Stimulated activated CD4-positive, alpha-beta T cell treated with anti-CD3 and anti-CD28 coated beads, Interleukin-2, amount 100 ng/mL, for 4 hours (primary cell): ENCODE data around the gene RAI1.
A peak's percentile ranks its signal among the peaks of the same experiment; 100 is the strongest.

Experiments used
- DNase-seq: peaks from one replicate; pipeline ENCODE4 v3.0.0-alpha.2; 2020; ENCODE audit warnings: low read depth

Gene RAI1

DNA sequence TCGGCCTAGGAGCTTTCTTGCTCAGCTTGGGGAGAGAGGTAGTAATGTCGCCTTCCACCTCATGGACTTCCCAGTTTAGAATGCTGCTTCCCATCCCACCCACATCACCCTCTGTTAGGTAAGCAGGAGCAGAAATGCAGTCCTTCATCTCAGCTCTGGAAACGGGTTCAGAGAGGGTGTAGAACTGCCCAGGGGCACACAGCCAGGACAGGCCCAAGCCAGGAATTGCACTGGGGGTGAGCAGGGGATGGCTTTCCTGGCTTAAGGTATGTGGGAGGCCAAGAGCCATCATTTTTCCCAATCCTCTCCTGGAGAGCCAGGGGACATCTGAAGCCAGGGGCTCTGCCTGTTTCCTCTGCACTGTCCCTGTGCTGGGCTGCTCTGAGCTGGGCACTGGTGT lies 33.6 kb downstream of the RAI1 start:
- DNase-seq, result no peak

DNA sequence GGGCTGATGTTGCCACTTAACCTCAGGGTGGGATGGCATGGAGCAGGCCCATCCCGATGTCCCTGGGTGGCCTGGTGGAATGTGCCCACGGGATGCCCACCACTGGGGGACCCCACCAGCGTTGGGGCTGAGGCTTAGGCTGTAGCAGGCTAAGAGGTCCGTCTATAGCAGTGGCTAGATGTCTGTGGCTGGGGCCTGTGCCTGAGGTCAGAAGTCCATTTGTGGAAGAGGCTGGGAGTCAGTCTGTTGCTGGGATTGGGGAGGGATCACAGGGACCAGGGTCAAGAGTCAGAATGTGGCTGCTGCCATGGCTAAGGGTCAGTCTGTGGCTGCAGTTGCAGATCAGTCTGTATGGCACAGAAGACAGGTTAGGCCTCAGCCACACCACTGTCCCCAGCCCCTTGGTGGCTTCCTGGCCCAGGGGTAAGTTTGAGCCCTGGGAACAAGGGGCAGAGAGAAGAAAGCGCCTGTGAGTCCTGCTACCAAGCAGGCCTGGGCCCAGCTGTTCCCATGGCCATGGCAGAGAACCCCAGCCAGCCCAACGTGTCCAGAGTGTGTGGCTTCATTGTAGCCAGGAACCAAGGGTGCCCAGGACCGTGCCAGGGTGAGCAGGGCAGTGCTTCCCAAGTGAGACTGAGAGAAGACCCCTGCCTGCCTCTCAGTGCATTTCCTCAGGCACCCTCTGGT lies 35.7 kb downstream of the RAI1 start:
- DNase-seq, result no peak

DNA sequence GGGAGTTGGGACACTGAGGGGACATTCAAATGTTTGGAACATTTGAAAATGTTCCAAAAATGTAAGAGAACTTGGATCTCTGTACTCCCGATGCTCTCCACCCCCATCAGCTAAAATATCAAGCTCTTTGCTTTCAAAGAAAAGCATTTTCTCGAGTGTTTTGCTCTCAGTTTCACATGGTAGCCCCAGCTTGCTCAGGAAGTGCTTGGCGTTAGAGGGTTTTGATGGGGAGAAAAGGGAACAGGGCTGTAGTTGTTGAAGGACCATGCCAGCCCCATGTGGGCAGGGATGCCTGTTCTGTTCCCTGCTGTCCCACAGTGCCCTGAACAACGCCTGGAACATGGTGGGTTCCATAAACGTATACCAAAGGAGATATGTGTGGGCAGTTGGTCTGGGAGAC lies 37.0 kb downstream of the RAI1 start:
- no peak for DNase-seq

DNA sequence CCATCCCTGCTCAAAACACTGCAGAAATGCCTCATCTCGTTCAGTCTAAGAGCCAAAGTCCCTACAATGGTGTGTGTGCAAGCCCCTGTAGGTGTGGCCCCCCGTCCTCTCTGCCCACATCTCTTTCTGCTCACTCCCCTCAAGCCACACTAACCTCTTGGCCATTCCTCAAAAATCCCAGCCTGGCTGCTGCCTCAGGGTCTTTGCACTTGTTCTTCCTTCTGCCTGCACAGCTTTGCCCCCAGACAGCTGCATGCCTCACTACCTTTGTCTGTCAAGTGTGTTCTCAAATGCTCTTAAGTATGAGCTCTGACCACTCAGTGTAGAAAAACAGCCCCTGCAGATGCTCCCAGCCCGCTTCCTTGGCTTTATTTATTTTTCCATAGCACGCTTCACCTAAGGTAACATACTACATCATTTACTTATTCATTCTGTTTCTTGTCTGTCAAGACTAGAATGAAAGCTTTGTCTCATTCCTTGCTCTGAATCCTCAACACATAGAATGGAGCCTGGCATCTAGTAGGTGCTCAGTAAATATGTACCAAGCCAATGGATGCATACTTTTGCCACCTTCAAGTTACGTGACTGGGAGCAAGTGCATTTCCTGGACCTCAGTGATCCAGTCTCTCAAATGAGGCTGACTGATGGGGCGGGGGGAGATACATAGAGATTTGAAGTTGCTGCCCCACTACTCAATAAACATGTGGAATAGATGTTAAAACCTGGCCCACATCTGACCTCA lies 38.1 kb downstream of the RAI1 start:
- DNase-seq, result no peak

DNA sequence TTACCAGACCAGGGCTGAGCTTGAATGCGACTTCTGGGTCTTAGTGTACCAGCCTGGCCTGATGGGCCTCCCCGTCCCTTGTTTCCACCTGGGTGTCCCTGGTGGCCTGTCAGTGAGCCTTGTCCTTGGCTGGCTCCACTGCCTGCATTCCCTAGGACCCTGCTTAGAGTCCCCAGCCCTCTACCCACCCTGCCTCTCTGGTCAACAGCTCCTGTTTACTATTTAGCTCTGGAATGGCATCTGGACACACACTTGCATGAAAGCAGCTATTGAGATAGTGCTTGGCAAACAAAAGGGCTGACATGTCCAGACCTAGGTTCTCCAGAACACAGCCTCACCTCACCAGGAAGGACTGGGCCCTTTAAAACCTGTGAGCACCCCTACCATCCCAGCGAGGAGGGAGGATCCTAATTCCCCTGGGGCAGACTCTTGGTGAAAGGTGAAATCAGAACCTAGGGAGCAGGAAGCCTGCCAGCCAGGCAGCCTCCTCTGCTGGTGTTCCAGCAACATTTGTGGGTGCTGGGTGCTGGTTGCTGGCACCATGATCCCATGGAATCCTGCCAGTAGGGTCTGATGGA lies 38.8 kb downstream of the RAI1 start:
- no peak for DNase-seq

DNA sequence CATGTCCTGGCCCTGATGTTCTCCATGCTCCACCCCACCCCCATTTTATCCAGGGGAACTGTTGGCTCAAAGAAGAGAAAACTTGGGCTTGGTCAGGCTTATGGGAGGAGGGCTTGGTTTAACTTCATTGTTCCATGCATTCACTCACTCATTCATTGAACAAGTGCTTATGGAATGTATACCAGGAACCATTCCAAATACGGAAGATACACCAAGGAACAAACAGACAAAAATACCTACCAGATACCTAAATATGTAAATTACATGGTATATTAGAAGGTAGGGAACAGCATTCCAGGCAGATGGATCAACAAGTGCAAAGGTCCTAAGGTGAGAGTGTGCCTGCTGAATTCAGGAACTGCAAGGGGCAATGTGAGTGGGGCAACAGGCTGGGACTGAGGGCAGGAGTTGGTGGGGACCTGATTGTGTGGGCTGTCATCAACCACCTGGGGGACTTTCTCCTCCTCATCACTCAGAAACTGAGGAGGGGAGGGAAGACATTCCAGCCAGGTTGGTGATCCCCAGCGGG lies 39.9 kb downstream of the RAI1 start:
- DNase-seq, result no peak

DNA sequence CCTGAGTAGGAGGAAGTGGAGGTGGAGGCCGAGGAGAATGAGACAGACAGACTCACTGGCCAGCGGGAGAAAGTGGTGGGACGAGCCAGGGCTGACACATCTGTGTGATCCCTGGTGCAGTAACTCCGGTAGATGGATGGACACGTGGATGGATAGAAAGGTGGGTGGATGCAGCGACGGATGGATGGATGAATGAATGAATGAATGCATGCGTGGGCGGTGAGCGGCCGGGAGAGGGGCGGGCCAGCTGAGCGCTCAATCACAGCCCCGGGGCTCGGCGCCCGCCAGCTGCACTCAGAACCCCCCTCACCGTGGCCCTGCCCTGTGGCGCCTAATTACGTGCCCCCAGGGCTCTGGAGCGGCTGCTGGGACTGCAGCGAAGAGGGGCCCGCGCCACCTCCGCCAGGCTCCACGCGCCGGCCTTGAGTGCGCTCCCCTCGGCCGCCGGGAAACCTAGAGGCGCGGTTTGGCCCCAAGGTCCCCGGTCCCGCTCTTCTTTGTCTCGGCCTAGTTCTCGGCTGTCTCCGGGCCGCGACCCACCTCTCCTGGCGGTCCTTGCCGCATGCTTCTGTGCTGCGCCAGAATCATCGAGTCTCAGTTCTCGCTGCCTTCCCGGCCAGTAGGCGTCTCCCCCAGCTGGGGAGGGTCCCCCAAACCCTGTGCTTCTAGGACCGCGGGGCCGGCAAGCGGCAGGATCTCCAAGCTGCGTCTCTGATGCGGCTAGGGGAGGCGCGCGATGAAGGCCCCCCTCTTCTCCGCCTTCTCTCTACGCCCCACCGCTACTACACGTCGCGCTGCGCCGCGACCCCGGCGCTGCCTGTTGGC lies 41.0 kb downstream of the RAI1 start:
- no peak for DNase-seq

DNA sequence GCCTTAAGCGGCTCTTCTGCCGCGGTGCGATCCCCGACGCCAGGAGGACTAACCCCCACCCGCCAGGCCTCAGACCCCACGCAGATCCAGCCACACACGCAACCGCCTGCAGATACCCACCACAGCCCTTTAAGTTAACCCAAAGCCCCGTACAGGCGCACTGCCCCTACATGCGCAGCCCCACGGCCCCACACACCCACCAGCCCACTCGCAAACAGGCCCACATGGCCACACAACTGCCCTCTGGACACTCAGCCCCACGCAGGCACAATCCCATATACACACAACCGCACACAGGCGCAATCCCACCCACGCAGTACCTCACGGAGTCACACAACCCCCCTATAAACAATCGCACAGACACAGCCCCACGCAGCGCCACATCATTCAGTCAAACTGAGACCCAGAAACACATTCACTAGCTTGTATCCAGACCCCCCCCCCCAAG lies 41.7 kb downstream of the RAI1 start:
- DNase-seq, result no peak

DNA sequence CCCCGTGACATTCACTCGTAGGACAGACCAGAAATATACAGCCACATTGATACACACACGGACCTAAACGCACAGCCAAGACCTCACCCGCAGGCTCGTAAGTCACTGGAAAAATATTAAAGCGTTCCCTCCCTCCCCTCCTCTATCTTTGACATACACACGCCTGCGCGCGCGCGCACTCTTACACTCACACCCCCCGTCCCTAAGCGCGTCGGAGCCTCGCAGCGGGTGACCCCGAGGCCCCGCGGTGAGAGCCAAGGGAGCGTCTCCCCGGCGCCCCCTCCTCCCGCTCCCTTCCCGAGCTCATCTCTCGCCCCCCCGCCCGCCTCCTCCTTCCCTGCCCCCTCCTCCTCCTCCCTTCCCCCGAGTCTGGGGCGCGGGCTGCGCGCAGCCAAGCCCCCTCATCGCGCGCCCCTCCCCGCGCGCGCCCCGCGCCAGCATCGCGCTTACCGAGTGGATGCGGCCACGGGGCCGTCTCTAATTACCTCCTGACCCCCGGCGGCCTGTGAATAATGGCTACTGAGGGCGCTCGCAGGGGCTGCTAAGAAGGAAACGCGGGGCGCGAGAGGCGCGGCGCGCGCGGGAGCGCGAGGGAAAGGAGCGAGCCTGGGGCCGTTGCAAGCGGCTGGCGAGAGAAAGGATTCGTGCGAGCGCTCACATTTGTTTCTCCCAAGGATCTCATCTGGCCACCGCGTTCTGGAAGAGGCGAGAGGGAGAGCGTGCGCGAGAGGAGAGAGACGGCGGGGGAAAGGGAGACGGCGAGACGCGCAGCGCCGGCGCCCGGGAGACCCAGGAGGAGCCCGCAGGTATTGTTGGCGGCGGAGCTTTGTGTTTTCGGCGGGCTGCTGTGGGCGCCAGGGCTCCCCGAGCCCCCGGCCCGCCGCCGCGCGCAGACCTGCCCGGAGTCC lies 42.4 kb downstream of the RAI1 start:
- peak; percentile 13 for DNase-seq

DNA sequence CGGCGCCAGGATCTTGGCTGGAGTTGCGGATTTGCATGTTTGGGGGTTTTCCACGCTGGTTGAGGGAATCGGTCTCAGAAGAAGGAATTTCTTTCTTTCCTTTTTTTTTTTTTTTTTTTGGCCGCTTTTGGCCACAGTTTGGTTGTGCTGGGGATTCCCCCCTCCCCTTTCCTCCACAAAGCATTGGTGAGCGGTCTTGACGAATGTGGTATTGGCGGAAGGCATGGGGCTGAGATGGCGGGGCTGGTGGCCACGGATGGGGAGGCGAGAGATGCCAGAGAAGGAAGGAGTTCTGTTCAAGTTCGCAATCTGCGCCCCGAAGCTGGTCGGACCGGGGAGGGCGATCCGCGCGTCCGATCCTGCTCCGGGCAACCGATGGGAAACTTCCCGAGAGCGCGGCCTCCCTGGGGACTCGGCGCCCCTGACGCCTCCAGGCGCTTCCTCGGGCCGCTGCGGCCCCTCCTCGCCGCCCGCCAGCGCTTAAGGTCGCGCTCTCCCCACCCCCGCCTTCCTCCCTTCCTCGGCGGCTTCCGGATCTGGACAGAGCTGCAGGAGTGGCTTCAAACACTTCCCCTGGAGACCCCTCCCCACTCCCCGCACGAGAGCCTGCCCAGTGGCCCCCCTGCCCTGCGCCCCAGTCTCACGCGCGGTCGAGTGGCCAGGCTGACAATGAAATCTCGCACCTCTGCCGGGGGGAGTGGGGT lies 43.2 kb downstream of the RAI1 start:
- DNase-seq, result no peak

DNA sequence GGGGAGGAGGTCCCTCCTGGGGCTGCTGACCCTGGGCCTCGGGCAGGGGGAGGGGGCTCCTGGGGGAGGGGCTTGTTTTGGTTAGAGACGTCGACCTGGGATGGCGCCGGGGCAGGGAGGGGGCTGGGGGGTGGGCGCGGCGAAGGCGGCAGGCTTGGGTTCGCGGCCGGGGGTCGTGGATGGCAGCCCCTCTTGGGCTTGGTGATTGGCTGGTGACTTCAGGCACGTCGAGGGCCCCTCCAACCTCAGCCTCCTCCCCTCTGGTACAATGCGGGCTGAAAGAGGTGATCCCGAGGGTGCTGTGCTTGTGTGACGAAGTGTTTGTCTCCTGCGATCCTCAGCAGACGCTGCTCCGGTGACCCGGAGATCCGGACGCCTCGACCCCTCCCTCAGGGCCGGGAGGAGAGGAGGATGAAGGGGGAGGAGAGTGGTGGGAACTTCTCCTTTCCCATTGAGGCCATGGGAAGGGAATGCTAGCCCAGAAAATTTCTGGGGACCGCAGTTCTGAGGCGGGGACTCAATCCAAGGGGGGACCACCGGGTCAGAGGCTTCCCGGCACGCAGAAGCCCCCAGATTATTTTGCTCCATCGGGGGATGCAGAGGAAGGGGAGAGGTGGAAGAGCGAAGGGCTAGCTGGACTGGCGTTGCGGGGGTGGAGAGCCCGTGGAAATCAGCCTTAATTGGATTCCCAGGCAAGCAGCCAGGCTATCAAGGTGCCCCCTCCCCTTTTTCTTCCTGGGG lies 43.9 kb downstream of the RAI1 start:
- no peak for DNase-seq

DNA sequence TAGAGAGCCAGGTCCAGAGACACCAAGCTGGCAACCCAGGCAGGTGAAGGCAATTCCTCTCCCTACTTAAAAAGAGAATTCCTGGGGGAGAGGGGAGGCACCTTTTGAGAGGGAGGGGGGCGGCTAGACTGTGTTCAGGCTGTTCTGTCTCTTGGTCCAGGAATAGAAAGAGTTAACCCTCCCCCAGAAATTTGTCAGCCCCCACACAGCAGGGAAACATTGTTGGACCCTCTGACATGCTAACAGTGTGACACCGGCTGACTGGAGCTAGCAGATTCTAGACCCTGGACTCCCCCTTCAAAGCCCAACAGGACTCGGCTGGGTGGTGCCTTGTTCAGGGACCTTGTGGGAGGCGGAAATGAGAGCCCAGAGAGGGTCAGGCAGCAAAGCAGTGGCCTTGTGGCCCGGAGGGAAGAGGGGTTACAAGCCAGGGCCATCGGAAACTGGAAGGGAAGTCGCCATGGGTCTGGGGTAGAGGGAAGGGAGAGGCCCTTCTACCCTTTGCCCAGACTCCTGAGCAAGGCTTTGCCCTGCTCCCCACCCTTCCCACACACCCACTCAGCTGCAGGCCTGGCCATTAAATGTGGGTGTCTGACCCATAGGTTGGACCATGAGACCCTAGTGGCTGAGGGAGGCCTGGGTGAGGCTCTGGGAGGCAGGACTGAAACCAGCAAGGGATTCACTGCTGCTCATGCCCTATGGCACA lies 44.6 kb downstream of the RAI1 start:
- DNase-seq, result no peak

DNA sequence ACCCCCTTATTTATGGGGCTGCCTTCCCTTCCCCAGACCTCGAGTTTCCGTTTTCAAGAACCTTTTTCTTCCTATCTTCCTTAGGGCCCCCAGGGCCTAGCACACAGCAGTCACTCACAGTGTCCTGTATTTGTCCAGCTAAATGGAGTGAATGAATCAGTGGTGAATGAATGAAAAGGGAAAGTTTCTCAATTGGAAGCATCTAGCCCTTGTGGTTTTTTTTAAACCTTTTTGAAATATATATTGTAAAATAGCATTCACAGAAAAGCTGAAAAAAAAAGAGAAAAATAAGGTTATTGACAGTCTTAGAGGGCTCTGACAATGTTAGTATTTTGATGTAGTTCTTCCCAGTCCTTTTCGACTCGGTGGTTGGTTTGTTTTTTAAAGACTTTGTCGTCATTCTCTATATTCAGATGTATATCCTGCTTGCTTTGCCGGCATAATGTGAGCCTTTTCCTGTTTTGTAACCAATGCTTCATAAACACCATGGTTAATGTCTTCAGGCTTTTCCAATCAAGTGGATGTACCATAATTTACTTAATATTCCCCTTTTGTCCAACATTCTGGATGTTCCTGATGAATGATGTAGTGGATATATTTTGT lies 45.3 kb downstream of the RAI1 start:
- DNase-seq, result no peak

DNA sequence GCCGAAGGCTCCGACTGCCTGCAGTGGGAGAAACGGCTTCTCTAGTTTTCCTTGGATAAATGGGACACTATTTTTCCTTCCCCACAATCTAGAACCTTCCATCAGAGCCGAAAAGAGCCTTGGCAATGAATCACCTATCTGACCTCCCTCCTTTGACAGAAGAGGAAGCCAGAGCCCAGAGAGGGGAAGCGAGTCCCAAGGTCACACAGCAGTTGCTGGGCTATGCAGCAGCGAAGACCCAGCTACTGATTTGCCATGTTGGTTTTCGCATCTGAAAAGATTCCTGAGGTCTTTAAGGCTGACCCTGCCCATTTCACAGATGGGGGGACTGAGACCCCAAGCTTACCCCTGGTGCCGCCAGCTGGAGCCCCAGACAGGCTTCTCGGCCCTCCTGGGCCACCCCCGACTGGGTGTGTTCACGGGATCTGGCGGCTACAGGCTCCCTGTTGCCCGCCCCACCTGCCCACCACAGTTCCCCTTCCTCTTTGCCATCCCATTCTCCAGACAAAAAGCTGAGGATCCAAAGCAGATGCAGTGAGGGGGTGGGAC lies 45.9 kb downstream of the RAI1 start:
- DNase-seq, result no peak

DNA sequence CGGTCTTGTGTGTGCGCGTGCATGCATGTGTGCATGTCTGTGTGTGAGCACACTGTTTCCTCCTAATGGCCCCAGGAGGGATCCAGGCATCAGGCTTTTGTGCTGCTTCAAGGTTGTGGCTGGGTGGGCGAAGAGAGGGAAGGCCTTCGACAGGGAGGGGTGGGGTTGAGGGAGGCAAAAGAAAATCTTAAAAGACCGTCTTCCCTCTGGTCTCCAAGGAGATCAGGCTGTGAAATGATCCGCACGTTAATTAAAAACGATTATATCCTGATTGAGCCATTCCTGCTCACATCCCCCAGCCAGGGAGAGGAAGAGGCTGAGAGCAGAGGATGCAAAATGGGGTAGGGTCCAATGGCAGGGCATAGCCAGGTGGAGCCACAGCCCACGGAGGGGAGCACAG lies 46.9 kb downstream of the RAI1 start:
- no peak for DNase-seq

DNA sequence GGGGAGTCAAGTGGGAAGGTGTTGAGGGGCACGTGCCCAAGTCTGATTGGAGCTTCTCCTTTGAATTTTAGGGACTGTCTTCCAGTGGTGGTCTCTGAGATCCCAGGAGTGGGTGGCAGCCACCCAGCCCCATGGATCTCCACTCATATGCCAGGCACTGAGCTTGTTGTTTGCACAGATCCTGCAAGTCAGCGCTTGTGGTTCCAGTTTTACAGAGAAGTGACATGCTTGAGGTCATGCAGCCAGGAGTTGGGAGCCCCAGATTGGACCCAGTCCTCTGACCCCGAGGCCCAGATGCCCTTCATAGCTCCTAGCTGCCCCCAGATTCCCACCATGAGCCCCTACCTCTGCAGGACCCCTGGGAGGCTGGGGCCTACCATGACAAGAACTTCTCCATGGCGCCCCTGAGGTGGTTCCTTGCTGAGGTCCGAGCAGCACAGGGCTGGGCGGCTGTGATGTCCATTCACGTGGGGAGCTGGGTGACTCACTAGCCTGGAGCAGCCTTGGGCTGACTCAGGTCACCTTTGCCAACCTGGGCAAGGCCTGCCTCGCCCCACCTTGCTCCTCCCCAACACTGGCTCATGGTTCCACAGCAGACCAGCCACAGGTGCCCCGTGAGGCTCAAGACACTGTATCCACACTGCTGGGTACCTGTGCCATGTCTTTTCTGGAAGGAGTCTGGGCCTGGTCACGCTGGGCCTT lies 47.4 kb downstream of the RAI1 start:
- no peak for DNase-seq

DNA sequence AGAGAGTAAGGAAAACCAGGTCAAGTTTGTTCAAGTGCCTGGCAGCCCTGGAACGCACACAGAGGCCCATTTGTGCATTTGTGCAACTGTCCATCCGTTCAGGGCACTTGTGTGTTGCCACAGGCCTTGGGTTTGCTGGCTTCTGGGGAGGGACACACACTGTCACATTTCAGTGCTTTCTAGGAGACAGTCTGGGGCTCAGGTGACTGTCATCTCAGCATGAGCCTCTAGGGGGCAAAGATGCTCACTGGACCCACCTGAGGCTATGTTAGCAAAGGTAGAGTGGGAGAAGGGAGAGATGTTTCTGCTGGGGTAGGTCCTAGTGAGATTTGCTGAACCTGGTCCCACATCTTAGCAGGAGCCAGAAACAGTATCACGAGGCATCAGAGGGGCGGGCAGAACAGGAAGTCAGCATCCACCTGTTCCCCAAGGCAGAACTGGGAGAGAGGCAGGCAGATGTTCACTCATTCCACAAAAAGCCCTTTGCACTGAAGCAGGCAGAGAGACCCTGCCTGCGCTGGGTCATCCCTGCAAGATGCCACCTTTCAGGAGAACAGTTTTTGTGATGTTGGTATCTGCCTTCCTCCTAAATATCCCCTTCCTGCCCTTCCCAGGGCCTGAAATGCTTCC lies 48.5 kb downstream of the RAI1 start:
- peak; percentile 36 for DNase-seq
